Activated T-helper 17 cell treated with anti-CD3 and anti-CD28 coated beads, Interleukin-2, amount 50 U/mL, for 72 hours (primary cell): Measurements from ENCODE around the gene USP2. TPM values are rescaled to one million over a fixed set of nuclear protein-coding genes. Genes with fewer than 3 reads are reported as not detected.
"Not testable (repeated sequence)": the region's sequence is repeated elsewhere in the genome, so short reads cannot be mapped to it uniquely, and the experiment has no call there.

Experiments used
- ATAC-seq: fragments of 150-1000 bp; cut with Tn5 transposase; replicated peaks from 2 replicates; pipeline ENCODE4 v1.10.0; 2021; ENCODE audit warnings: mild to moderate bottlenecking, moderate library complexity
- H3K27ac Mint-ChIP-seq: one replicate; pipeline ENCODE4 v1.8.0; 2022; ENCODE audit warnings: mixed read lengths
- H3K27me3 Mint-ChIP-seq: one replicate; pipeline ENCODE4 v1.8.0; 2022; ENCODE audit warnings: mixed read lengths
- H3K36me3 Mint-ChIP-seq: one replicate; pipeline ENCODE4 v1.8.0; 2022; ENCODE audit warnings: low read depth, mild to moderate bottlenecking, mixed read lengths
- H3K4me1 Mint-ChIP-seq: one replicate; pipeline ENCODE4 v1.8.0; 2022; ENCODE audit warnings: mixed read lengths
- H3K4me3 Mint-ChIP-seq: one replicate; pipeline ENCODE4 v1.8.0; 2022; ENCODE audit warnings: mild to moderate bottlenecking, mixed read lengths
- H3K9me3 Mint-ChIP-seq: one replicate; pipeline ENCODE4 v1.8.0; 2022; ENCODE audit warnings: mixed read lengths
- total RNA-seq, 2 donors: library from RNA; stranded (reverse); gene quantifications; one replicate each; pipeline ENCODE4 v1.2.3, GENCODE V29; 2022

The USP2 gene
- total RNA-seq, 2 donors from 2014 or later, result 0.52 to 1.3 TPM

DNA sequence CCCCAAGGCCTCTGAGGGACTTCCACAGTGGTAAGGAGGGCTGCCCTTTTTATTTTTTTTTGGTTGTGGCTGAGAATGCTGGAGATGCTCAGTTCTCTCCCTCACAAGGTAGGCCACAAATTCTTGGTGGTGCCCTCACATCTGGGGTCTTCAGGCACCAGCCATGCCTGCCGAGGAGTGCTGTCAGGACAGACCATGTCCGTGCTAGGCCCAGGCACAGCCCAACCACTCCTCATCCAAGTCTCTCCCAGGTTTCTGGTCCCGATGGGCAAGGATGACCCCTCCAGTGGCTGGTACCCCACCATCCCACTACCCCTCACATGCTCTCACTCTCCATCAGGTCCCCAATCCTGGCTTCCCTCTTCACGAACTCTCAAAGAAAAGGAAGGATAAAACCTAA, 37.3 kb upstream of the USP2 start:
- no peaks in the 10 kb centered on the region for H3K36me3 Mint-ChIP-seq
- ATAC-seq, result no peak
- H3K4me3 Mint-ChIP-seq, result no peak overlapping the region
- H3K4me1 Mint-ChIP-seq, result peaks cover 6% of the 10 kb centered on the region
- H3K27ac Mint-ChIP-seq, result no peak overlapping the region
- peaks cover 30% of the 10 kb centered on the region for H3K27me3 Mint-ChIP-seq
- H3K9me3 Mint-ChIP-seq, result peaks cover 3% of the 10 kb centered on the region

DNA sequence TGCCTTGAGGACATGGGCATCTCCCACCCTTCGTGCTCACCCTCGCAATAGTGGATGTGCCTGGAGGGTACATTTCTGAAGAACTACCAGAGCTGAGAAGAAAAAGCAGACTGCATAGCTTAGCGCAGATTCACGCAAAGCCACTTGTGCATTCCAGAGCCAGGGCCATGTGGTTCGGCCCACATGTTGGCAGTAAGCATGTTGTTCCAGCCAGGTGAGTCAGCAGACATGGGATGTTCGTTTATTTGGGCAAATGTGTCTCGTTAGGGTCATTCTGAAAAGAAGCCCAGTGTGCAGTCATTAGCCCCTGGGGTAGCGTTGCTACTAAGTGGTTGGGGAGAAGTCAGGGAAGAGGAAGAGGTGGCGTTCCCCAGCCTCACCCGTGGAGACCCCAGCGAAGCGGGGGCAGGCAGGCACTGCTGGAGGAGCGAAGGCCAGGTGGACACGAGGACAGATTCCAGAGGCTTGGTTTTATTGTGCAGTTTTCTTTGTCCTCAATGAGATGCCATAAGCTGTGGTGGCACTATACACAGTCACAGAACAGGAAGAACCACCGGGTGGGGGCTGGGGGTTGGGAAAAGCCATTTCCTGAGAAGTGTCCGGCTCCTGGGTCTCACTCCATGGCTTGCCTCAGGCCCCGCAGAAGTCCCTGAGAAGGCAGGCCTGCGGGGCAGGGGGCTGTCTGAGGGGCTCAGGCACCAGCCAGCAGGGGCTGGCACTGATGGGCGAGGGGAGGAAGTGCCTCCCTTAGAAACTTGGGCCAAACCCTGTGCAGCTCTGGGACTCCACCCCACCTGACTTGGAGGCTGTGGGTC, 36.4 kb upstream of the USP2 start:
- H3K36me3 Mint-ChIP-seq, result no peaks in the 10 kb centered on the region
- H3K4me1 Mint-ChIP-seq, result peaks cover 6% of the 10 kb centered on the region
- no peak overlapping the region for H3K27ac Mint-ChIP-seq
- no peak overlapping the region for H3K4me3 Mint-ChIP-seq
- no peak for ATAC-seq
- H3K9me3 Mint-ChIP-seq, result peaks cover 3% of the 10 kb centered on the region
- H3K27me3 Mint-ChIP-seq, result peaks cover 28% of the 10 kb centered on the region

DNA sequence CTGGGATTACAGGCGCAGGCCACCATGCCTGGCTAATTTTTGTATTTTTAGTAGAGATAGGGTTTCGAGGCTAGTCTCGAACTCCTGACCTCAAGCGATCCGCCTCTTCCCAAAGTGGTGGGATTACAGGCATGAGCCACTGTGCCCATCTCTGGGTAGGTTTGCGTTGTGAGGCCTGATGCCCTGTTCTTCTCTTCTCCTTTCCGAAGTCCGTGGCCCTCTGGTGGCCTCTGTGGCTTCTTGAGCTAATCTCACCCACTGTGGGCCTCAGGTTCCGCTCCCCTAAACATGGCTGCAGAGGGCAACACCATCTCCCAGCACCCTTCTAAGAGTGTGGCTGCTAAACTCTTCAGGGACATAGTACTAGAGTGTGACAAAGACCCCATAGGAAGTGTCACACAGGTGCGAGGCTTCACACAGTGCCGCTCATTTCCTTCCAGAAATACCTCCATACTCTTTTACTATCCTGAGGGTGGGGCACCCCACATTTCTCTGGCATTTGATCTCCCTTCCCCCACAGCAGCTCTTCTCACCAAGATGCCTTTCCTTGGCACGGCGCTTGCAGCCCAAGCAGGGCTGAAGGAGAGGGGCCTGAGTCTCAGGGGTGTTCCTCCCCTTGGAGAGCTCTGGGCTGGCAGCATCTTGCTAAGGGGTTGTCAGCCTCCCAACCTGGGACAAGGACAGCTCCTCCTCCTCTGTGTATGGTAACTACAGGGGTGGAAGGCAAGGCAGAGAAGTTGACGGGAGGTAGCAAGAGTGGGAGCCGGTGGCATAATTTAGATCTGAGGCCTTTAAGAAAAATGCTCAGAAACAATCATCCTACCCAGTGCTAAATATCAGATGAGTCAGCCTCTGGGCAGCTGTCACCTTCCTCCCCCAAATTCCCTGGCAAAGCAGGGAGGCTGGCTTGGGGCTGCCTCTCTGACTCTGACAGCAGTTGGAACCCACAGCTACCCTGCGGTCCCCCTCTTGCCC, 35.4 kb upstream of the USP2 start:
- Mint-ChIP-seq H3K4me3 (no peak overlapping the region), H3K36me3 (no peaks in the 10 kb centered on the region), H3K27ac (no peak overlapping the region), H3K27me3 (peaks cover 20% of the 10 kb centered on the region), H3K4me1 (peaks cover 1% of the 10 kb centered on the region), H3K9me3 (peaks cover 3% of the 10 kb centered on the region)
- ATAC-seq, result no peak

DNA sequence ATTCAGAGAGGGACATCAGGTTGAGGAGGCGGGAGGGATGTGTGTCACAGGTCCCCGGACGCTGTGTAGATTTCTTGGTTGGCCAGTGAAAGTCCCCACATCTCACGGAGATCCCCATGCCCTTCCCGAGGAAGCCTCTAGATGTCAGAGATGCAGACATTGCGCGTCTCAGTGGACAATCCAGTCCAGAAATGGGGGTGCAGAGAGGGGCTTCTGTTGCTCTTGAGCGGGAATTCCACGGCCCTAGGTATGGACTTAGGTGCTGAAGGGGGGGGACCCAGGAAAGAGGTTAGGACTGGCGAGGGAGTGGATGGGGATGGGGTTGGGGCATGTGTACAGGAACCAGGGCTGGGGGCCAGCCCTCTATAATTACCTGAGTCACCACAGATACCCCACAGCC, 34.5 kb upstream of the USP2 start:
- no peak for ATAC-seq
- no peak overlapping the region for H3K27ac Mint-ChIP-seq
- H3K9me3 Mint-ChIP-seq, result peaks cover 3% of the 10 kb centered on the region
- no peak overlapping the region for H3K4me3 Mint-ChIP-seq
- H3K36me3 Mint-ChIP-seq, result no peaks in the 10 kb centered on the region
- H3K27me3 Mint-ChIP-seq, result peaks cover 13% of the 10 kb centered on the region
- no peaks in the 10 kb centered on the region for H3K4me1 Mint-ChIP-seq

DNA sequence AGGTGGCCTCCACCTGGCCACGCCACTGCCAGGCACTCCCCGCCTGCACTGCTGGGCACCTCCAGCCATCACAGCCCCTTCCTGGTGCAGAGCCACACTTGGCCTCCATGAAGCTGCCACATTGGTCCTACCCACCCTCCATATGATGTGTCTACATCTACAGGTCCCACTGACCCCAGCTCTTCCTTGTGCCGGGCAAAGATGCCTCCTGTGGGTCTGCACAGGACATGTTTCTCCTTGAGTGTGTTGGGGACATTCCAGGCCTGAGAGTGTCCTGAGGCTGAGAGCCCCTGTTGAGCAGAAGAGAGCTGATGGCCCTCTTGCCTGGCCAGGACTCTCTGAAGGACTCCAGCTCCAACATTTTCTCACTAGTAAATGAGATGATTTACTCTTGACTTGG, 34.0 kb upstream of the USP2 start:
- peaks cover 3% of the 10 kb centered on the region for H3K9me3 Mint-ChIP-seq
- no peak overlapping the region for H3K27ac Mint-ChIP-seq
- no peak for ATAC-seq
- peaks cover 11% of the 10 kb centered on the region for H3K27me3 Mint-ChIP-seq
- H3K4me3 Mint-ChIP-seq, result no peak overlapping the region
- H3K4me1 Mint-ChIP-seq, result no peaks in the 10 kb centered on the region
- no peaks in the 10 kb centered on the region for H3K36me3 Mint-ChIP-seq

DNA sequence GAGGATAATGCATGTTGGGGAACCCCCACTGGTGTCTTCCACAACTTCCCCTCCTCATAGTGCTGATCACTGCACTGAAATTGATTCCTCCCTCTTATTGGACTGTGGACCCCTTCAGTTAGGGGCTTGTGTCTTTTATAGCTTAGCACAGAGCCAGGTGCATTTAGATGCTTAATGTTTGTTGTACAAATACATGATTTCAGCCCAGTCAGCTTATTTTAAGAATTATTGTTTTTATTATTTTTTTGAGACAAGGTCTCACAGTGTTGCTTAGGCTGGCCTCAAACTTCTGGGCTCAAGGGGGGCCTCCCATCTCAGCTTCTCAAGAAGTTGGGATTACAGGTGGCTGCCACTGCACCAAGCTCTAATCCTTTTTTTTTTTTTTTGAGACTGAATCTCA, 33.2 kb upstream of the USP2 start:
- peaks cover 3% of the 10 kb centered on the region for H3K27me3 Mint-ChIP-seq
- H3K4me1 Mint-ChIP-seq, result no peaks in the 10 kb centered on the region
- no peaks in the 10 kb centered on the region for H3K36me3 Mint-ChIP-seq
- no peak overlapping the region for H3K27ac Mint-ChIP-seq
- H3K9me3 Mint-ChIP-seq, result peaks cover 3% of the 10 kb centered on the region
- H3K4me3 Mint-ChIP-seq, result no peak overlapping the region
- no peak for ATAC-seq

DNA sequence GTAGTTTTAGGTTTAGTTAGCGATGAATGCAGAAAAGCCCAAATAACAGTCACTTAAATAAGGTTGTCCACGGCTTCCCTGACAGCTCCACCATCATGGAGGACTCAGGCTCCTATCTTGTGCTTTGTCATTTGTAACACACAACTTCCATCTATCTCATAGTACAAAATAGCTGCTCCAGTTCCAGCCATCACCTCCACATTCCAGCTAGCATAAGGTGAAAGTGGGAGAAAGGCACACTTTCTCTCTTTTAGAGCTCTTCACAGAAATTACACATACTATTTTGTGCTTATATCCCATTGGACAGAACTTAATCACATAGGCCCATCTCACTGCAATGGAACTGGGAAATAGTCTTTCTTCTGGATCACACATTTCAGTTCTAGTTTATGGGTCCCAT, 32.8 kb upstream of the USP2 start:
- Mint-ChIP-seq H3K36me3 (no peaks in the 10 kb centered on the region), H3K4me3 (no peak overlapping the region), H3K27me3 (peaks cover 3% of the 10 kb centered on the region), H3K27ac (no peak overlapping the region), H3K4me1 (no peaks in the 10 kb centered on the region), H3K9me3 (peaks cover 3% of the 10 kb centered on the region)
- no peak for ATAC-seq

DNA sequence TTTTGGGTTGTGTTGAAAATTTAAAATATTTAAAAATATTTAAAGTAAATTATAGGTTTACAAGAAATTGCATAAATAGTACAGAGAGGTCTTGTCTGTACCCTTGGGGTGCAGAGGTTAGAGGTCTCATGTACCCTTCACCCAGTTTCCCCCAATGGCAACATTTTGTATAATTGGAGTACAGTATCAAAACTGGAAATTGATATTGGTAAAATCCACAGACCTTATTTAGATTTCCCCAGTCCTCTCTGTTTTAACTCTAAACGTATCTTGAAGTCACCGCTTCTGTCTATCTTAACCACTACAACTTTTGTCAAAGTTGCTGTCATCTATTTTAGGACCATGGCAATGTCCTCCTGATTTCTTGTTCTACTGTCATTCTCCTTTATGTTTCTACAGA, 30.6 kb upstream of the USP2 start:
- no peaks in the 10 kb centered on the region for H3K4me1 Mint-ChIP-seq
- H3K27me3 Mint-ChIP-seq, result no peaks in the 10 kb centered on the region
- peaks cover 3% of the 10 kb centered on the region for H3K9me3 Mint-ChIP-seq
- no peaks in the 10 kb centered on the region for H3K36me3 Mint-ChIP-seq
- no peak overlapping the region for H3K27ac Mint-ChIP-seq
- no peak for ATAC-seq
- no peak overlapping the region for H3K4me3 Mint-ChIP-seq

DNA sequence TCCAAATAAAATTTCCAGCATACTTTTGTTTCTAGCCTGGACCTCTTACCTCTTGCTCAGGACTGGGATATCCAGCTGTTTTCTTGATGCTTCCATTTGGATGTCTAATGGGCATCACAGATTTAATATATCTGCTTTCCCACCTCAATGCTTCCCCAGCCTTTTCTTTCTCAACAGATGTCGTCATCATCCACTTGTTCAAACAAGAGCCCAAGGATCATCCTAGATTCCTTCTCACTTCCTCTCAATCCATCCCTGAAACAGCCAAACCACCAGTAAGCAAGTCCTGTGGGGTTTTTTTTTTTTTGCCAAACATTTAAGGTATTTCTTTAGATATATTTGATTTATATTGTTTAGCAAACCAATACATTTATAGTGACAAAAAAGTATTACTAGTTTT, 29.0 kb upstream of the USP2 start:
- Mint-ChIP-seq H3K4me1 (no peaks in the 10 kb centered on the region), H3K4me3 (no peak overlapping the region), H3K9me3 (peaks cover 3% of the 10 kb centered on the region), H3K36me3 (no peaks in the 10 kb centered on the region), H3K27me3 (no peaks in the 10 kb centered on the region), H3K27ac (no peak overlapping the region)
- no peak for ATAC-seq

DNA sequence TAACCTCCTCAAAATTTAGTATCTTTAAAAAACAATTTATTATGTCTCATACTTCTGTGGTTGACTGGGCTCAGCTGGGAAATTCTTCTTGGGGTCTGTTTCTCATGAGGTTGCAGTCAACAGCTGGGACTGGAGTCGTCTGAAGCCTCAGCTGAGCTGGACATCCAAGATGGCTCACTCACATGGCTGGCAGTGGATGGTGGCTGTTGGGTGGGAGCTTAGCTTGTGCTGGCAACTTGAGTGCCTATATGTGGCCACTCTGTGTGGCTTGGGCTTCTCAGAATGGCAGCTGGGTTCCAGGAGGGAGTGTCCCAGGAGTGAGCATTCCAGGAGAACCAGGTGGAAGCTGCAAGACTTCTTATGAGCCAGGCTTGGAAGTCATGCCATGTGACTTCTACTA, 28.2 kb upstream of the USP2 start:
- peaks cover 3% of the 10 kb centered on the region for H3K9me3 Mint-ChIP-seq
- H3K4me3 Mint-ChIP-seq, result no peak overlapping the region
- H3K27me3 Mint-ChIP-seq, result no peaks in the 10 kb centered on the region
- H3K36me3 Mint-ChIP-seq, result no peaks in the 10 kb centered on the region
- no peak overlapping the region for H3K27ac Mint-ChIP-seq
- H3K4me1 Mint-ChIP-seq, result no peaks in the 10 kb centered on the region
- no peak for ATAC-seq

DNA sequence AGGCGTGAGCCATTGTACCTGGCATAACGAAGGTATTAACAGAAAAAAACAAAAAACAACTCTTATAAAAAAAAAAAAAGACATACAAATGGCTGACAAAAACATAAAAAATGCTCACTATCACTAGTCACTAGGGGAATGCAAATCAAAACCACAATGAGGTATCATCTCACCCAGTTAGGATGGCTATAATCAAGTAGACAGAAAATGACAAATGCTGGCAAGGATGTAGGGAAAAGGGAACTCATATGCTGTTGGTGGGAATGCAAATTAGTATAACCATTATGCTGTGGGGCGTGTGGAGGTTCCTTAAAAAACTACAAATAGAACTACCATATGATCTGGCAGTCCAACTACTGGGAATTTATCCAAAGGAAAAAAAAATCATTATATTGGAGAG, 24.5 kb upstream of the USP2 start:
- Mint-ChIP-seq H3K9me3 (no peaks in the 10 kb centered on the region), H3K4me1 (no peaks in the 10 kb centered on the region), H3K4me3 (no peak overlapping the region), H3K27ac (no peak overlapping the region), H3K27me3 (no peaks in the 10 kb centered on the region), H3K36me3 (no peaks in the 10 kb centered on the region)
- ATAC-seq, result no peak

DNA sequence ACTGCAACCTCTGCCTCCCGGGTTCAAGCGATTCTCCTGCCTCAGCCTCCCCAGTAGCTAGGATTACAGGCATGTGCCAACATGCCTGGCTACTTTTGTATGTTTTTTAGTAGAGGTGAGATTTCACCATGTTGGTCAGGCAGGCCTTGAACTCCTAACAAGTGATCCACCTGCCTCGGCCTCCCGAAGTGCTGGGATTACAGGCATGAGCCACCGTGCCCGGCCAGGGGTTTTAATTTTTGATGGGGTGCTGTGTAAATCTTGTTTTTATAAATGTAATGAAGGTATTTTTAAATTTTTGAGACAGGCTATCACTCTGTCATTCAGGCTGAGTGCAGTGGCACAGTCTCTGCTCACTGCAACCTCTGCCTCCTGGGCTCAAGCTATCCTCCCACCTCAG, 24.0 kb upstream of the USP2 start:
- H3K9me3 Mint-ChIP-seq, H3K4me1 Mint-ChIP-seq, H3K4me3 Mint-ChIP-seq, ATAC-seq, H3K36me3 Mint-ChIP-seq, H3K27ac Mint-ChIP-seq, H3K27me3 Mint-ChIP-seq: not testable (repeated sequence)

DNA sequence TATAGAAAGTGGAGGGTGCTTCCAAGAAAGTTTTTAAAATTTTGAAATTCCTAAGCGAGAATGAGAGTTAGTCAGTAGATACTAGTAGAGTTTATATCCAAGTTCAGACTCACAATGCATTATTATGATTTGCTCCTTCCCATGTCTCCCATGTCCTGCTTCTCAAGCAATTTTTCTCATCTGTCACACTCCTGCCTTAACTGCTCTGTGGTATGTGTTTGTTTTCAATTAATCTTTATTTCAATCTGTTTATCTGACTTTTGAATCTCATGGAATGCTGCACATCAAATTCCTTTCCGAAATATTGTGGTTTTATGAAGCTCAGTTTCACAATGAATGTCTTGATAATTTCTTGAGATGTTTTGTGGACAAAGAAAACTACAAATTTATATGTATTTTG, 23.4 kb upstream of the USP2 start:
- H3K4me1 Mint-ChIP-seq, result no peaks in the 10 kb centered on the region
- no peak for ATAC-seq
- H3K27ac Mint-ChIP-seq, result no peak overlapping the region
- no peaks in the 10 kb centered on the region for H3K36me3 Mint-ChIP-seq
- H3K4me3 Mint-ChIP-seq, result no peak overlapping the region
- H3K27me3 Mint-ChIP-seq, result no peaks in the 10 kb centered on the region
- no peaks in the 10 kb centered on the region for H3K9me3 Mint-ChIP-seq

DNA sequence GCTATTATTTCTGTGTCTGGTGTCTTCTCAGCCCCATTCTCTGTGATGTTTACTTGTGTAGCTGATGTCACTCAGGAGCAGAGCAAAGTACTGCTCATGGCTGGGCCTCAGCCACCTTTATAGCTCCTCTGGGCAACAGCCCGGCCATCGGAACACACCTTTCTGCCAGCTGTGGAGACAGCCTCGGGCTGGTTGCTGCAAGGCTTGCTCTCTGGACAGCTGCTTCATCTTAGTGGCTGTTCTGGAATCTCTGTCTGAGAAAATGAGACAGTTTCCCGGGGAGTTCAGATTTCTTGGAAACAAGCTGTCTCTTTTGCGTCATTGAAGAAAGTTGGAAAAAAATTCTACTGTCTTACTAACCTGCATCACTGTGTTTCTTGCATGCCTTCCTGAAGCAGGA, 21.5 kb upstream of the USP2 start:
- no peak overlapping the region for H3K27ac Mint-ChIP-seq
- no peak overlapping the region for H3K4me3 Mint-ChIP-seq
- no peaks in the 10 kb centered on the region for H3K36me3 Mint-ChIP-seq
- no peaks in the 10 kb centered on the region for H3K4me1 Mint-ChIP-seq
- peaks cover 13% of the 10 kb centered on the region for H3K9me3 Mint-ChIP-seq
- H3K27me3 Mint-ChIP-seq, result peaks cover 17% of the 10 kb centered on the region
- ATAC-seq, result no peak

DNA sequence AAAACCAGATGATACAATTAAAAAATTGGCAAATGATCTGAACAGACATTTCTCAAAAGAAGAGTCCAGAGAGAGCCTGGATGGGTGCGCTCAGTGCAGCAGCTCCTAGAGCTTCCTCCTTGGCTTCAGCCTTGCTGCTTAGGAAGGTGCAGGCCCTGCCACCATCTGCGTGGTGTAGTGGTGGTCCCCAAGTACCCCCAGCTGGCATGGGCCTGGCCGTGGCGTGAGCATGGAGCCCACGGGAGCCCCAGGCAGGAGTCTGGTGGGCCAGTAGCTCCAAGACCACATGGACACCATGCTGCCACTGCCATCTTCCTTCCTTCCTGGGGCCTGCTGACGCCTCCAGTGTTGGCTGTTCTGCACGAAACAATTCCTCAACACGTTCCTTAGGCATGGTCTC, 21.0 kb upstream of the USP2 start:
- Mint-ChIP-seq H3K4me3 (no peak overlapping the region), H3K27me3 (peaks cover 22% of the 10 kb centered on the region)
- no peak for ATAC-seq

More for the DNA sequence above, 21.0 kb upstream of the USP2 start:
- Mint-ChIP-seq H3K9me3 (peaks cover 18% of the 10 kb centered on the region), H3K36me3 (no peaks in the 10 kb centered on the region), H3K27ac (no peak overlapping the region), H3K4me1 (no peaks in the 10 kb centered on the region)
